CD4-positive, alpha-beta T cell treated with Interleukin-4 for 1 hour (primary cell): ENCODE measurements around the gene LRP6.
A peak's percentile ranks its signal among the peaks of the same experiment; 100 is the strongest.

Experiments
- DNase-seq, 2 donors: peaks; one replicate each; pipeline ENCODE4 v3.0.0-alpha.2; 2020 to 2022

The LRP6 gene

DNA sequence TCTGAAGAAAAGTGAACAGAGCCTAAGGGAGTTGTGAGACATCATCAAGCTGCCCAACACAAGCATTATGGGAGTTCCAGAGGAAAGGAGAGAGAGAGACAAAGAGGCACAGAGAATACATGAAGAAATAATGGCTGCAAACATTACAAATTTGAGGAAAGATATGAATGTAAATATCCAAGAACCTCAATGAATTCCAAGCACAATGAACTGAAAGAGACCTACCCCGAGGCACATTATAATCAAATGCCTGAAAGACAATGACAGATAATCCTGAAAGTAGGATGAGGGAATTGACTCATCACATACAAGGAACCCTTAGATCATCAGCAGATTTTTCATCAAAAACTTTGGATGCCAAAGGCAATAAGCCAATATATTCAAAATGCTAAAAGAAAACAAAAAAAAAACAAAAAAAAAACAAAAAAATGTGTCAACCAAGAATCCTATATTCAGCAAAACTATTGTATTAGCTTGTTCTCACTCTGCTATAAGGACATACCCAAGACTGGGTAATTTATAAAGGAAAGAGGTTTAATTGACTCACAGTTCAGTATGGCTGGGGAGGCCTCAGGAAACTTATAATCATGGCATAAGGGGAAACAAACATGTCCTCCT lies 158.3 kb downstream of the LRP6 start:
- no peak for DNase-seq

GRCh38 chr12:12107678-12108077 lies 159.2 kb downstream of the LRP6 start:
- DNase-seq, result no peak

GRCh38 chr12:12099102-12099501 lies 167.7 kb downstream of the LRP6 start:
- DNase-seq, result no peak

- DNase-seq, result no peak
Observed at GRCh38 chr12:12098691-12099015, 168.2 kb downstream of the LRP6 start.

GRCh38 chr12:12097891-12098690 lies 168.8 kb downstream of the LRP6 start:
- no peak for DNase-seq

DNA sequence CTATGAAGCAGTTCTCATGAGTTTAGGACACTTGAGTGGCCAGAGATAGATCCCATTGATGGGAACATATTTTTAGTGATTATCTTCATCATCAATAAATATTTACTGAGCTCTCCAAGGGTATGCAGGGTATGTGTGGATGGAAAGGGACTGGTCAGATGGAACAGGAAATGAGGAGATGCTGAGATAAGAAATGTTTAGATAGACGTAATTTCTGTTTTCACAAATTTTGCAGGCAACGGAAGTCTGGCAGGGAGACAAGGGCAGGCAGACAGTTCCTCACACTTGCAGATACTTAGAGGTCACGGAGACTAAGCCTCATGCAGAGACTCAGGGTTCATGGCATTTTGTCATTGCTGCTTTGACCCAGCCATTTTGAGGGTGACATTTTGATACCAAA lies 171.8 kb downstream of the LRP6 start:
- no peak for DNase-seq

- DNase-seq, result no peak
Observed at GRCh38 chr12:12094481-12094880, 172.4 kb downstream of the LRP6 start.

GRCh38 chr12:12091977-12092663 lies 174.7 kb downstream of the LRP6 start:
- DNase-seq, result no peak

GRCh38 chr12:12091071-12091470 lies 175.8 kb downstream of the LRP6 start:
- no peak for DNase-seq

GRCh38 chr12:12088761-12089160 lies 178.1 kb downstream of the LRP6 start:
- DNase-seq, result no peak

DNA sequence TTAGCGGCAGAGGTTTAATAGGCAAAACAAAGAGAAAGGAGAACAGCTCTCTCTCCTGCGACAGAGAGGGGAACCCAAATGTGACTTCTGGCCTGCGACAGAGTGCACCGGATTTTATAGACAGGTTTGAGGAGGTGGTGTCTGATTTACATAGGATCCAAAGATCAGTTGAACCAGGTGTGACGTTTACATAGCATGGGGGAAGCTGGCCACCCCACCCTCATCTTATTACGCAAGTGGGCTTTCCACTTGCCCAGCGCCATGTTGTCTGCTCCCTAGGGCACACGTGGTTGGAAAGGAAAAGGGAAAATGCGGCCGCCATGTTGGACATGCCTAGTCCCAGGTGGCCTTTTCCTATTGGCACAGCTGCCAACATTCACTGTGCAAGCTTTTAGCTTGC lies 178.7 kb downstream of the LRP6 start:
- no peak for DNase-seq

DNA sequence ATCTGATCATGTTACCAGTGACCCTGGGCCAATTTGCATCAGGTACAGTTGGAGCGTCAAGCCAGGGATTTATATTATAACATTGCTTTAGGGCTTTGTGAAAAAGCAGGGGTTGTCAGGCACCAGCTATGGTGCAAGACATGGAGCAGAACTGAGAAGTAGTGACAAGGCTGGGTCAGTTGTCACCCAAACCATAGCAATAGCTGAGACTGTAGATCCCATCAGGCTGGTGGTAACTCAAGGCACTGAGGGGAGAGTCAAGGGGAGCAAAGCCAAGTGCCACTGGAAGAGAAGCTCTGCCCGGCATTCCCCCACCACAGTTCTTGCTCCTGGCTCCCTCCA lies 179.2 kb downstream of the LRP6 start:
- no peak for DNase-seq

GRCh38 chr12:12086973-12087692 lies 179.7 kb downstream of the LRP6 start:
- DNase-seq, result no peak

DNA sequence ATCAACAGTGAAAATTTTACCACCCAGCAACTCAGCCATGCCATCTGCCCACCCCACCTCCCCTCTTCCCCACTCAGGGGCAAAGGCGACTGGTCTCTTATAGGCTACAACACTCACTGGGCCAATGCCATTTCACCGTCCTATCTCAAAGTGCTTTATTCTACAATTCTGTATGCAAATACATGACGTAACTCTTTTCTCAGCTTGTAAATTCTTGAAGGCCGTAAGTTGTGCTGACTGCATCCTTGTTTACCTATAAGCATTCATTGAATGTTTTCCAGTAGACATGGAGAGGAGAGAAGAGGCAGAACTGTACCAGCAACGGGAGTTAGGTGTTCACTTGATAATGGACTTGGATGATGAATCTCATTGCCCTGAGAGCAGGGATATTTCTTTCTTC lies 180.5 kb downstream of the LRP6 start:
- no peak for DNase-seq

DNA sequence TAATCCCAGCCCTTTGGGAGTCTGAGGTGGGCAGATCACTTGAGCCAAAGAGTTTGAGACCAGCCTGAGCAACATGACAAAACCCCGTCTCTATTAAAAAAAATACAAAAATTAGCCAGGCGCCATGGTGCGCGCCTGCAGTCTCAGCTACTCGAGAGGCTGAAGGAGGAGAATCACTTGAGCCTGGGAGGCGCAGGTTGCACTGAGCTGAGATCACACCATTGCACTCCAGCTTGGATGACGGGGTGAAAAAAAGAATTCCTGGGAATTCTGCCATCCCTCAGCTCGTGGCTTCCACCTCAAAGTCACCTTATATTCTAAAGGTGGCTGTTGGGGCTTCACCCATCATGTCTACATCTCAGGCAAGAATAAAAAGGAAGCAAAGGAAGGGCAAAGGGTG lies 183.2 kb downstream of the LRP6 start:
- DNase-seq, result no peak

DNA sequence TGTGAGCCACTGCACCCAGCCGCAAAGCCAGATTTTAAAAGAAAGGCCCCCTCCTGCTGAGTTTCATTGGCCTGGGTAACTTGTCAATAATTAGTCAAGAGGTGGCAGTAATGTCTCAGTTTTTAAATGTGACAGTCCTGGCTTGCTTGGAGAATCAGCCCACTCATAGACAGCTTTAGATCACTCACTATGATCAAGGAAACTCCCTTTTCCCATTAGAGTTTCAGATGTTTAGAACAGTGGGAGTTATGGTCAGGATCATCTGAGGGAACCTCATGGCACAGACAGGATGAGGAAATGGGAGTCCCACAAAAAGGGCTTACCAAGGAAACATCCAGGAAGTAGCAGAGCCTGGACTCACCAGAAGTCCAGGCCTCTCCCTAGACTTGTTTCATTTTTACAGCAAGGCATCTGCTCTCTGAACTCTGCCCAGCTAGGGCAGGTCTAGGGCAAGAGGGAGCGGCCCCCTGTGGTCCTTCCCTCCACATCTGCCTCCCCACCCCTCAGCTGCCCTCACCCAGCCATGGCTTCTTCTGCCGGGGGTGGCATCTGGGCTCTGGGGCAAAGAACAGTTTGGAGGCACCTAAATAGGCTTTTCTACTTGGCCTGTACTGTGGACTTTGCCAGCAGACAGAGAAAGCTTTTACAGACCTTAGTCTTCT lies 184.9 kb downstream of the LRP6 start:
- peak in 1 of 2 donors; percentile 25 for DNase-seq

DNA sequence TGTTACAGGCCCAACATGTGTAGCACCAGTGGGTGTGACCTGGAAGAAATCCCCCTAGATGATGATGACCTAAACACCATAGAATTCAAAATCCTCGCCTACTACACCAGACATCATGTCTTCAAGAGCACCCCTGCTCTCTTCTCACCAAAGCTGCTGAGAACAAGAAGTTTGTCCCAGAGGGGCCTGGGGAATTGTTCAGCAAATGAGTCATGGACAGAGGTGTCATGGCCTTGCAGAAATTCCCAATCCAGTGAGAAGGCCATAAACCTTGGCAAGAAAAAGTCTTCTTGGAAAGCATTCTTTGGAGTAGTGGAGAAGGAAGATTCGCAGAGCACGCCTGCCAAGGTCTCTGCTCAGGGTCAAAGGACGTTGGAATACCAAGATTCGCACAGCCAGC lies 187.6 kb downstream of the LRP6 start:
- no peak for DNase-seq

GRCh38 chr12:12072064-12072760 lies 194.6 kb downstream of the LRP6 start:
- DNase-seq, result peak; percentile 27

- DNase-seq, result peak in 1 of 2 donors; percentile 41
Observed at GRCh38 chr12:12070674-12071656, 195.9 kb downstream of the LRP6 start, which contains the start of gene BCL2L14. Gene BCL2L14 (plus strand): TSS chr12:12070939. CDS start chr12:12079306, 8,367 bp downstream.

GRCh38 chr12:12069821-12070548 lies 196.9 kb downstream of the LRP6 start:
- DNase-seq, result no peak
